Head of caudate nucleus (tissue), 42 donors: ENCODE results near the gene ANO6.

ENCODE experiments used
- DNase-seq, 42 donors: peaks; one replicate each; pipeline versions ENCODE4 v3.0.0 to v3.0.0-alpha.2; 2020 to 2021; ENCODE audit warnings: mixed read lengths in 7 of 42
- intact Hi-C: fragments of 100-400 bp; cut with DNase I; formaldehyde crosslinking; loops from one replicate; pipeline ENCODE4 v1.15.0; 2022

Gene ANO6

GRCh38 chr12:45327823-45328383, 112.0 kb downstream of the ANO6 start:
- intact Hi-C loops: no loop called here

GRCh38 chr12:45329238-45329637, 113.3 kb downstream of the ANO6 start:
- intact Hi-C loops: no loop called here
- DNase-seq: no peak

More at GRCh38 chr12:45327823-45328383, 112.0 kb downstream of the ANO6 start:
- DNase-seq: no peak

- no peak for DNase-seq
- intact Hi-C loops: no loop called here
Observed at GRCh38 chr12:45329702-45330101, 113.8 kb downstream of the ANO6 start.

- intact Hi-C loops: no loop called here
- DNase-seq: no peak
Observed at GRCh38 chr12:45331552-45331951, 115.7 kb downstream of the ANO6 start.

GRCh38 chr12:45334396-45334795, 118.5 kb downstream of the ANO6 start:
- no peak for DNase-seq
- intact Hi-C loops: no loop called here

- no peak for DNase-seq
- intact Hi-C loops: no loop called here
Observed at GRCh38 chr12:45336331-45336730, 120.4 kb downstream of the ANO6 start.

GRCh38 chr12:45336762-45337596, 121.1 kb downstream of the ANO6 start:
- no peak for DNase-seq
- intact Hi-C loops: no loop called here

GRCh38 chr12:45337835-45338234, 121.9 kb downstream of the ANO6 start:
- intact Hi-C loops: no loop called here

GRCh38 chr12:45338272-45338671, 122.4 kb downstream of the ANO6 start:
- intact Hi-C loops: no loop called here
- no peak for DNase-seq

More at GRCh38 chr12:45337835-45338234, 121.9 kb downstream of the ANO6 start:
- no peak for DNase-seq

GRCh38 chr12:45339035-45339434, 123.1 kb downstream of the ANO6 start:
- intact Hi-C loops: no loop called here

GRCh38 chr12:45342171-45342570, 126.3 kb downstream of the ANO6 start:
- intact Hi-C loops: no loop called here
- no peak for DNase-seq

More at GRCh38 chr12:45339035-45339434, 123.1 kb downstream of the ANO6 start:
- DNase-seq: no peak

- intact Hi-C loops: no loop called here
- no peak for DNase-seq
Observed at GRCh38 chr12:45342848-45343247, 127.0 kb downstream of the ANO6 start.

GRCh38 chr12:45343269-45344051, 127.6 kb downstream of the ANO6 start:
- intact Hi-C loops: no loop called here
- DNase-seq: no peak

- intact Hi-C loops: no loop called here
- DNase-seq: no peak
Observed at GRCh38 chr12:45348311-45348710, 132.4 kb downstream of the ANO6 start.

GRCh38 chr12:45348986-45349385, 133.1 kb downstream of the ANO6 start:
- intact Hi-C loops: no loop called here
- DNase-seq: no peak

- no peak for DNase-seq
- intact Hi-C loops: no loop called here
Observed at GRCh38 chr12:45349916-45350315, 134.0 kb downstream of the ANO6 start.

- no peak for DNase-seq
- intact Hi-C loops: no loop called here
Observed at GRCh38 chr12:45350861-45351260, 135.0 kb downstream of the ANO6 start.

- peak in 8 of 42 donors; percentile 5 to 49 (median 12) for DNase-seq
- intact Hi-C loops: no loop called here
Observed at GRCh38 chr12:45351921-45352670, 136.2 kb downstream of the ANO6 start.

GRCh38 chr12:45353944-45354343, 138.0 kb downstream of the ANO6 start:
- DNase-seq: no peak
- intact Hi-C loops: no loop called here
